BLaER1 treated with 17β-estradiol and CSF1 and Interleukin-3, amounts not matched to agents 10 nM and 100 nM (cell line): ENCODE results near the gene STEAP3.

ENCODE experiments used
- H3K27ac ChIP-seq, 11 experiments: shearing (Covaris generic); formaldehyde crosslinking; 2 replicates each; pipeline ENCODE4 v1.8.1; 2022
- H3K27me3 ChIP-seq, 11 experiments: shearing (Covaris generic); formaldehyde crosslinking; 2 replicates each; pipeline ENCODE4 v1.8.1; 2022
- H3K36me3 ChIP-seq, 11 experiments: shearing (Covaris generic); formaldehyde crosslinking; 2 replicates each; pipeline ENCODE4 v1.8.1; 2022
- H3K4me1 ChIP-seq, 10 experiments: shearing (Covaris generic); formaldehyde crosslinking; 2 replicates each; pipeline ENCODE4 v1.8.1; 2022
- H3K4me2 ChIP-seq, 11 experiments: shearing (Covaris generic); formaldehyde crosslinking; 2 replicates each; pipeline ENCODE4 v1.8.1; 2022
- H3K4me3 ChIP-seq, 10 experiments: shearing (Covaris generic); formaldehyde crosslinking; 2 replicates each; pipeline ENCODE4 v1.8.1; 2022
- H3K9ac ChIP-seq, 11 experiments: shearing (Covaris generic); formaldehyde crosslinking; 2 replicates each; pipeline ENCODE4 v1.8.1; 2022
- H3K9me3 ChIP-seq, 11 experiments: shearing (Covaris generic); formaldehyde crosslinking; replicated peaks in 1 of 11; 2 replicates each; pipeline ENCODE4 v1.8.1; 2022
- H4K20me1 ChIP-seq, 11 experiments: shearing (Covaris generic); formaldehyde crosslinking; 2 replicates each; pipeline ENCODE4 v1.8.1; 2022
- Cebpa-rat ChIP-seq, 11 experiments: shearing (Covaris generic); IDR thresholded peaks; 2 replicates each; pipeline ENCODE4 v1.8.1; 2022

The STEAP3 gene

DNA sequence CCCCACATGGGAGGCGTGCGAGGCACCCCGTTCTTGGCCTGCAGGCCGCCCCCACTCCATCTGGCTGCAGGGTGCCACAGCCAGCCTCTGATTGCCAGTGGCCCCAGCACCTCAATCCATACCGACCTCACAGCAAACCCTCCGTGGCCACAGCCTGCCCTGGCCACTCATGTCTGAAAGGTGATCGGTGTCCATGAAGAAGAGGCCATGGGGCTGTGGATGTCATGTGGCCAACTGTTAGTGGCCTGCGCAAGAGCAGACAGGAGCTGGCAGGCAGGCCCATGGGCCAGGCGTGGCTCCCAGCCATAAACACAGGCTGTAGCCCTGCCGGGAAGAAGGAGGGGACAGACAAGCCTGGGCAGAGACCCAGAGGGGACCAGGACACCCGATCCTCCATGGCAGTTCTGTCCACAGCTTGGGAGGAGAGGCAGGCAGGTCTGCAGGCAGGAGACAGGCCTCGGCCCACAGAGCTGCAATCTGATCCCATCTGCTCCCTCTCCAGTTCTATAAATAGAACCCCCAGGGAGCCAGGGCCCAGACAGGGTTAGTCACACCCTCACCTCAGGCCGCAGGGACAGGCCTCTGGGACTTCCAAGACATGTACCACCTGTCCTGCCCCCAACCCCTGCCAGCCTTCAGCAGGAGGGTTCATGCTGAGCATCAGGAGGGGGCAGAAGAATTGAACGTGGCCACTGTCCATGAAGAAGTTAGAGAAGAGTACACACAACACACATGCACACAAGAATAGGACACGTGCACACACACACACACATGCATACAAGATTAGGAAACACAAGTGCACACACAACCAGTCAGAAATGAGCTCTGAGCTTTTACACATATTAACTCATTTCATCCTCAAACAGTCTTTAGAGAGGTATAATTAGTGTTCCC, 16.9 kb downstream of the STEAP3 start:
- H3K4me1 ChIP-seq = peaks cover 5 to 37% (median 26%) of the 10 kb centered on the region in 10 experiments; a peak in 18 of 20 replicates
- no peaks in the 10 kb centered on the region for H3K27me3 ChIP-seq
- H3K9me3 ChIP-seq = peaks cover 2 to 10% (median 6%) of the 10 kb centered on the region in 11 experiments; a peak in 20 of 22 replicates
- peaks cover 0 to 88% (median 7%) of the 10 kb centered on the region in 11 experiments; a peak in 10 of 22 replicates for H4K20me1 ChIP-seq
- H3K36me3 ChIP-seq = peaks cover 0 to 38% (median 5%) of the 10 kb centered on the region in 11 experiments; a peak in 17 of 22 replicates
- 0 out of 22 replicates have a peak overlapping the region, but pooled peaks of 3 of the 11 experiments have one; percentile 13 to 32 (median 18) for H3K9ac ChIP-seq
- peak overlapping the region in 3 of 11 experiments; percentile 5 to 31 (median 12); a peak in 2 of 22 replicates for H3K27ac ChIP-seq
- no peak for TF ChIP-seq Cebpa-rat (IDR thresholded peaks at IDR 0.05)
- H3K4me3 ChIP-seq = no peak overlapping the region
- peak overlapping the region in 9 of 11 experiments; percentile 4 to 69 (median 60); a peak in 16 of 22 replicates for H3K4me2 ChIP-seq

DNA sequence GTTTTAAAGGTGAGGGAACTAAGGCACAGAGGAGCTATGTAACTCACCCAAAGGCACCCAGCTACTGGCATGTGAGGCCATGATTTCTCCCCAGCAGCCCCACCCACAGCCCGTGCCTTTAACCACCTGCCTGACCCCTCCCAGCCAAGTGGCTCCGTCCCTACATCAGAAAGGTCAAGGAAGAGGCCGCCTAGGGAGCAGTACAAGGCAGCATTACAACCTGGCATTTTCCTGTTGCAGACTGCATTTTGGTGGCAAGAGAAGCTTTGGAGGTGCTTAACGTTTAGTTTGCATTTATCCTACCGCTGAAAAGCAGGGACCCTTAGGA, 17.5 kb downstream of the STEAP3 start:
- H3K4me3 ChIP-seq = no peak overlapping the region
- no peak overlapping the region for H3K4me2 ChIP-seq
- peaks cover 5 to 37% (median 26%) of the 10 kb centered on the region in 10 experiments; a peak in 18 of 20 replicates for H3K4me1 ChIP-seq
- H3K36me3 ChIP-seq = peaks cover 0 to 41% (median 11%) of the 10 kb centered on the region in 11 experiments; a peak in 18 of 22 replicates
- H4K20me1 ChIP-seq = peaks cover 0 to 83% (median 4%) of the 10 kb centered on the region in 11 experiments; a peak in 9 of 22 replicates
- TF ChIP-seq Cebpa-rat (IDR thresholded peaks at IDR 0.05) = no peak
- peaks cover 8 to 16% (median 13%) of the 10 kb centered on the region in 11 experiments for H3K9me3 ChIP-seq
- H3K27ac ChIP-seq = no peak overlapping the region
- H3K27me3 ChIP-seq = no peaks in the 10 kb centered on the region
- no peak overlapping the region for H3K9ac ChIP-seq

DNA sequence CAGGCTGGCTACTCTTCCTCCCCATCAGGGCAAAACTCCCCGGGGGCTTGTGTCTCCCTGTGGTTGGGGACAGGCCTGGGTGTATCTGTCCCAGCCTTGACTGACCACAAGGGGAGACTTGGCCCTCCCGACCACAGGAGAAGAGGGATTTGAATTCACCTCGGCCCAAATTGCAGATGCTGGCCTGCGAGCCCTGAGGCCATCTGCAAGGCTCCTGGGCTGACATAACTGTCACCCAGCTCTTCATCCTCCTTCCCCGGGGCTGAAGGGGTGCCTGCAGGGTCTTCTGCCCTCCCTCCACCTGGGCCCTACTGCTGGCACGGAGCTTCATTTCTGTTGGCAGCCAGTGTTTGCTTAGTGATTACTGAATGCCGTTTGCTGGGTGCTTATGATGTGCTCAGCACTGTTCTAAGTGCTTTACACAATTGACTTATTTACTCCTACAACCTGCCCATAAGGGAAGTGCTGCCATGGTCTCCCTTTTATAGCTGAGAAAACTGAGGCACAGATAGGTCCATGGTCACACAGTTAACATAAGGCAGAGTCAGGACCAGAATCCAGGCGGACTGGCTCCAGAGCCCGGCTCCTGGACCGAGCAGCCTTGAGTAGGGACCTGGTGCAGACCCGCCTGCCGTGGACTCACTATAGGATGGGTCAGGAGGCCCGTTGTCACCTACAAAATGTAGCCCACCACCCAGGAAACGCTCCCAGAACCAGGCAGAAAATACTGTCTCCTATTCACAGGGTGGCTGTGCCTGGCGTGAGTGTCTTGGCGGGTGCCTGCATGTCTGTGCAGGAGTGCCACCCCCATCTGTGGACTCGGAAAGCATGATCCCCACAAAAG, 18.9 kb downstream of the STEAP3 start:
- TF ChIP-seq Cebpa-rat (IDR thresholded peaks at IDR 0.05) = no peak
- H3K4me3 ChIP-seq = no peak overlapping the region
- H3K4me1 ChIP-seq = peaks cover 0 to 29% (median 24%) of the 10 kb centered on the region in 10 experiments; a peak in 17 of 20 replicates
- no peaks in the 10 kb centered on the region for H3K27me3 ChIP-seq
- no peak overlapping the region for H3K9ac ChIP-seq
- peaks cover 8 to 18% (median 15%) of the 10 kb centered on the region in 11 experiments for H3K9me3 ChIP-seq
- peaks cover 0 to 70% (median 0%) of the 10 kb centered on the region in 11 experiments; a peak in 6 of 22 replicates for H4K20me1 ChIP-seq
- peaks cover 0 to 54% (median 20%) of the 10 kb centered on the region in 11 experiments; a peak in 19 of 22 replicates for H3K36me3 ChIP-seq
- H3K27ac ChIP-seq = no peak overlapping the region
- H3K4me2 ChIP-seq = no peak overlapping the region

DNA sequence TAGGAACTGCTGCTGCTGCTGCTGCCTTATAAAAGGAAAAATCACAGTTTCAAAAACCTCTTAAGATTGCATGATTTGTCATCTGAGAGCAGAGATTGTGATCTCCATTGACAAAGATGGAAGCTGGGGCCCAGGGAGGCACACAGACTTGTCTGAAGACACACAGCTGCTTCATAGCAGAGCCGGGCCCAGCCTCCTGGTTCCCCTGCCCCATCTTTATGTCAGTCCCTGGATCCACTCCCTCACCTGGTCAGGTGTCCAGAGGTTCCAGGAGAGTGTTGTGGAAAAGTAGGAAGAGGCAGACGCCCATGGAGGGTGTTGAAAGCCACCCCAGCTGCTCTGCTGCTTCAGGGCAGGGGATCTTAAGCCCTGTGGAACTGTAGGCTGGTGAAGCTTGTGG, 20.0 kb downstream of the STEAP3 start:
- Histone ChIP-seq H3K27ac (no peak overlapping the region), H3K4me2 (no peak overlapping the region), H4K20me1 (peaks cover 0 to 70% (median 0%) of the 10 kb centered on the region in 11 experiments; a peak in 6 of 22 replicates), H3K27me3 (no peaks in the 10 kb centered on the region), H3K36me3 (peaks cover 0 to 59% (median 23%) of the 10 kb centered on the region in 11 experiments; a peak in 19 of 22 replicates), H3K4me3 (no peak overlapping the region), H3K9me3 (peaks cover 8 to 18% (median 15%) of the 10 kb centered on the region in 11 experiments), H3K9ac (no peak overlapping the region), H3K4me1 (peaks cover 0 to 17% (median 13%) of the 10 kb centered on the region in 10 experiments; a peak in 15 of 20 replicates)
- no peak for TF ChIP-seq Cebpa-rat (IDR thresholded peaks at IDR 0.05)

DNA sequence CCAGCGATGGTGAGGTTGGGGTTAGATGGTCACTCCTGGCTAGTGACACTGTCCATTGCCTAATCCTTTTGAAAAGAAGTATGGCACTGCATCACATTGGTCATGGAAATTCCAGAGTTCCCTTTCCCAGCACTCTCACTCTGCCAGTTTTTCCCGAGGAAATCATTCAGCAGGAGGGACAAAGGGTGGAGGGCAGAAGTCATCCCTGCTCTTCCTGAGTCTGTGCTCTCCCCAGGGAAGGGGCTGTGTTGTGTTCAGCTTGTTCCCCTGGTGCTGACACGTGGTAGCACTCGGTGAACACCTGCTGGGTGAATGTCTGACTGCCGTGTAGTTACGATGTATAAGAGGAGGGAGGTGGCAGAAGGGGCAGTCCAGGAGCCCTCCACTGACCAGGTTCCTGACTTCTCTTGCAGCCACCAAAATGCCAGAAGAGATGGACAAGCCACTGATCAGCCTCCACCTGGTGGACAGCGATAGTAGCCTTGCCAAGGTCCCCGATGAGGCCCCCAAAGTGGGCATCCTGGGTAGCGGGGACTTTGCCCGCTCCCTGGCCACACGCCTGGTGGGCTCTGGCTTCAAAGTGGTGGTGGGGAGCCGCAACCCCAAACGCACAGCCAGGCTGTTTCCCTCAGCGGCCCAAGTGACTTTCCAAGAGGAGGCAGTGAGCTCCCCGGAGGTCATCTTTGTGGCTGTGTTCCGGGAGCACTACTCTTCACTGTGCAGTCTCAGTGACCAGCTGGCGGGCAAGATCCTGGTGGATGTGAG, 21.6 kb downstream of the STEAP3 start:
- Histone ChIP-seq H3K4me1 (peaks cover 0 to 11% (median 7%) of the 10 kb centered on the region in 10 experiments; a peak in 15 of 20 replicates), H3K9me3 (peaks cover 8 to 18% (median 15%) of the 10 kb centered on the region in 11 experiments), H3K9ac (no peak overlapping the region), H4K20me1 (peaks cover 0 to 71% (median 0%) of the 10 kb centered on the region in 11 experiments; a peak in 7 of 22 replicates), H3K36me3 (peaks cover 0 to 72% (median 28%) of the 10 kb centered on the region in 11 experiments; a peak in 19 of 22 replicates), H3K27ac (no peak overlapping the region), H3K4me2 (no peak overlapping the region), H3K27me3 (no peaks in the 10 kb centered on the region), H3K4me3 (no peak overlapping the region)
- TF ChIP-seq Cebpa-rat (IDR thresholded peaks at IDR 0.05) = no peak

DNA sequence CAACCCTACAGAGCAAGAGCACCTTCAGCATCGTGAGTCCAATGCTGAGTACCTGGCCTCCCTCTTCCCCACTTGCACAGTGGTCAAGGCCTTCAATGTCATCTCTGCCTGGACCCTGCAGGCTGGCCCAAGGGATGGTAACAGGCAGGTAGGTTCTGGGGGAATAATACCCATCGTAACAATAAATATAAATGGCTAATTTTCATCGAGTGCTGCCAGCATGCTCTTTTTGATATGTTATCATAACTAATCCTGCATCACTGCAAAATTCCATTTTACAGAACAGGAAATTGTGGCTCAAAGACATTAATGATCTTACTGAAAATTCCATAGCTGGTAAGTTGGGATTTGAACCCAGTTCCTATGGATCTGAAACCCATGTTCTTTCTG, 22.2 kb downstream of the STEAP3 start:
- no peak for TF ChIP-seq Cebpa-rat (IDR thresholded peaks at IDR 0.05)
- H3K9ac ChIP-seq = no peak overlapping the region
- H3K36me3 ChIP-seq = peaks cover 0 to 77% (median 28%) of the 10 kb centered on the region in 11 experiments; a peak in 19 of 22 replicates
- peaks cover 0 to 9% (median 1%) of the 10 kb centered on the region in 10 experiments; a peak in 11 of 20 replicates for H3K4me1 ChIP-seq
- H3K27ac ChIP-seq = no peak overlapping the region
- H3K9me3 ChIP-seq = peaks cover 8 to 18% (median 15%) of the 10 kb centered on the region in 11 experiments
- H4K20me1 ChIP-seq = peaks cover 0 to 71% (median 0%) of the 10 kb centered on the region in 11 experiments; a peak in 7 of 22 replicates
- H3K4me2 ChIP-seq = no peak overlapping the region
- no peak overlapping the region for H3K4me3 ChIP-seq
- H3K27me3 ChIP-seq = no peaks in the 10 kb centered on the region

DNA sequence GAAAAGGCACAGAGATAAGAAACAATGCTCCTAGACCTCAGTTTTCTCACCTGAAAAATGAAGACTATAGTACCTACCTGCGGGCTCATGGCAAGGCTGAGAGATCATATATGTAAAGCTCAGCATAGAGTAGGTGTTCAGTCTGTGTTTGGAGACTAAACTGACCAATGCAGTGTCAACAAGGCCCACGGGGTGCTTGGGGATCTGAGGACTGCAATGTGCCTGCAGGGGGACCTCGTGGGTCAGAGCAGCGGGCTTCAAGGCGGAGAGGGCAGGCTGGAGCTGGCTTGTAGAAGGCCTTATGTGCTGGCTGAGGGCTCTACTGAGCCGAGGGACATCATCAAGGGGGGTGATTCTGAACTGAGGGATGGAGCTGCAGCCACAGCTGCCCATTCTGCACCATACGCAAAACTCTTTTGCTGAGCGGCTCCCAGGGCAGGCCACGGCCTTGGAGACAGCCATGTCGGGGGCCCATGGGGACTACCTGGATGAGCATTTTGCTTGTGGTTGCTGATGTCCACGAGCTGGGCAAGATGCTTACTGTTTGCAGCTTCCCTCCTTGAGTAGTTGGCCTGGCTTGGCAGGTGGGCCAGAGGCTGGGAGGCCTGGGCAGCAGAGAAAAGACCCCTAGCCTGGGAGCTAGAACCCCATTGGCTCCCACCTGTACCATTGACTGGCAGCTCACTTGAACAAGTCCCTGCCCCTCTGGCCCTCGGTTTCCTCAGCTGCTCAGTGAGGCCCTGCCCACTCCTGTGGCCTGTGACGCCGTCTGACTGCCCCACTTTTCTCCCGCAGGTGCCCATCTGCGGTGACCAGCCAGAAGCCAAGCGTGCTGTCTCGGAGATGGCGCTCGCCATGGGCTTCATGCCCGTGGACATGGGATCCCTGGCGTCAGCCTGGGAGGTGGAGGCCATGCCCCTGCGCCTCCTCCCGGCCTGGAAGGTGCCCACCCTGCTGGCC, 23.5 kb downstream of the STEAP3 start:
- H3K27me3 ChIP-seq = no peaks in the 10 kb centered on the region
- H3K4me1 ChIP-seq = peaks cover 0 to 8% (median 0%) of the 10 kb centered on the region in 10 experiments; a peak in 5 of 20 replicates
- H3K9me3 ChIP-seq = peaks cover 8 to 18% (median 15%) of the 10 kb centered on the region in 11 experiments
- no peak overlapping the region for H3K27ac ChIP-seq
- H3K4me2 ChIP-seq = no peak overlapping the region
- TF ChIP-seq Cebpa-rat (IDR thresholded peaks at IDR 0.05) = no peak
- H3K4me3 ChIP-seq = no peak overlapping the region
- H3K36me3 ChIP-seq = peaks cover 0 to 91% (median 31%) of the 10 kb centered on the region in 11 experiments; a peak in 19 of 22 replicates
- no peak overlapping the region for H3K9ac ChIP-seq
- peaks cover 0 to 66% (median 0%) of the 10 kb centered on the region in 11 experiments; a peak in 6 of 22 replicates for H4K20me1 ChIP-seq
